HCT116 (cell line): ENCODE measurements around the gene RSPO4. TPM values are rescaled to one million over a fixed set of nuclear protein-coding genes. Genes with fewer than 3 reads are reported as not detected.

Experiments
- ATAC-seq: fragments of 200-7000 bp; cut with Tn5 transposase; 2 replicates; pipeline ENCODE4 v1.9.1; 2020; ENCODE audit warnings: mild to moderate bottlenecking, moderate library complexity
- BruUV-seq: library from RNA; stranded (reverse); fragments of 400-500 nt; replicated peaks from 2 replicates; lab custom pipeline; 2021; lab: Mats Ljungman, UMichigan
- CTCF ChIA-PET: fragments of 300-600 bp; sonication (Branson Sonifier 250); formaldehyde crosslinking; loops from one replicate; lab custom pipeline; 2021; ENCODE audit warnings: antibody characterized with exemption; lab: Charles Lee
- POLR2A ChIA-PET: fragments of 300-600, 350-600 bp; sonication (Branson Sonifier 250); formaldehyde crosslinking; loops from one replicate; lab custom pipeline; 2021; ENCODE audit warnings: antibody characterized with exemption; lab: Charles Lee
- RAD21 ChIA-PET, 2 experiments: fragments of 300-600 bp; sonication (Branson Sonifier 250); formaldehyde crosslinking; loops; one replicate each; lab custom pipeline; 2023; ENCODE audit warnings: low total read pairs in 2 of 2; ENCODE audit not compliant: uncharacterized antibody in 2 of 2, unreplicated experiment in 2 of 2, low non-redundant PET in 1 of 2; lab: Charles Lee
- DNase-seq: peaks from one replicate; pipeline ENCODE4 v3.0.0-alpha.2; 2010; ENCODE audit warnings: low read depth, low spot score
- H2AFZ ChIP-seq: fragments of 200-600 bp; shearing (Covaris generic), sonication (generic); 2 replicates; pipeline ENCODE4 v1.6.1; 2017; ENCODE audit warnings: low read depth, mixed run types, mixed read lengths, antibody characterized with exemption, low read length; ENCODE audit not compliant: poor library complexity, severe bottlenecking
- H3K27ac ChIP-seq: 2 replicates; pipeline ENCODE4 v1.5.1; 2012; ENCODE audit warnings: low read depth, low read length
- H3K27me3 ChIP-seq: fragments of 200-600 bp; sonication (generic); 2 replicates; pipeline ENCODE4 v1.6.1; 2016; ENCODE audit warnings: mixed run types, low read length, mixed read lengths; ENCODE audit not compliant: insufficient read depth
- H3K36me3 ChIP-seq, 2 experiments: fragments of 200-500 bp in 1 of 2; fragments of 200-600 bp in 1 of 2; sonication (Bioruptor generic) in 1 of 2; sonication (generic) in 1 of 2; 2 replicates each; pipeline versions ENCODE4 v1.5.1 to v1.6.1; 2014 to 2016; ENCODE audit warnings: low read length in 2 of 2, inconsistent platforms in 1 of 2, mixed read lengths in 1 of 2, mixed run types in 1 of 2; ENCODE audit not compliant: insufficient read depth in 2 of 2, control insufficient read depth in 1 of 2
- H3K4me1 ChIP-seq, 2 experiments: fragments of 200-600 bp in 1 of 2; sonication (generic) in 1 of 2; 2 replicates each; pipeline versions ENCODE4 v1.5.1 to v1.6.1; 2012 to 2017; ENCODE audit warnings: low read length in 2 of 2, inconsistent platforms in 1 of 2, mild to moderate bottlenecking in 1 of 2, mixed read lengths in 1 of 2, mixed run types in 1 of 2, moderate library complexity in 1 of 2; ENCODE audit not compliant: insufficient read depth in 2 of 2, control insufficient read depth in 1 of 2
- H3K4me2 ChIP-seq: fragments of 200-600 bp; sonication (generic); 2 replicates; pipeline ENCODE4 v1.6.1; 2017; ENCODE audit warnings: mixed run types, low read length, mixed read lengths
- H3K4me3 ChIP-seq, 2 experiments: fragments of 200-600 bp in 1 of 2; sonication (generic) in 1 of 2; replicated peaks in 1 of 2; 2 replicates each; pipeline ENCODE4 v1.5.1; 2011 to 2016; ENCODE audit warnings: low read length in 2 of 2, control low read depth in 1 of 2, low read depth in 1 of 2, mild to moderate bottlenecking in 1 of 2, mixed read lengths in 1 of 2, mixed run types in 1 of 2
- H3K79me2 ChIP-seq: fragments of 200-600 bp; sonication (generic); 2 replicates; pipeline ENCODE4 v1.6.1; 2017; ENCODE audit warnings: mild to moderate bottlenecking, mixed run types, low read length, moderate library complexity, mixed read lengths; ENCODE audit not compliant: insufficient read depth
- H3K9ac ChIP-seq: fragments of 200-600 bp; sonication (generic); 2 replicates; pipeline ENCODE4 v1.6.1; 2016; ENCODE audit warnings: low read length, mixed read lengths
- H3K9me2 ChIP-seq: fragments of 200-600 bp; sonication (generic), shearing (Covaris generic); 2 replicates; pipeline ENCODE4 v1.6.1; 2017; ENCODE audit warnings: mixed run types, mild to moderate bottlenecking, moderate library complexity; ENCODE audit not compliant: insufficient read depth
- H3K9me3 ChIP-seq, 2 experiments: fragments of 200-500 bp in 1 of 2; fragments of 200-600 bp in 1 of 2; sonication (Bioruptor generic) in 1 of 2; sonication (generic) in 1 of 2; 2 replicates each; pipeline ENCODE4 v1.6.1; 2014 to 2017; ENCODE audit warnings: low read length in 2 of 2, mixed read lengths in 2 of 2, inconsistent platforms in 1 of 2, low read depth in 1 of 2, mild to moderate bottlenecking in 1 of 2, mixed run types in 1 of 2, moderate library complexity in 1 of 2; ENCODE audit not compliant: control insufficient read depth in 1 of 2, insufficient read depth in 1 of 2
- H4K20me1 ChIP-seq: fragments of 200-600 bp; sonication (generic), shearing (Covaris generic); 2 replicates; pipeline ENCODE4 v1.6.1; 2017; ENCODE audit warnings: mixed run types, mild to moderate bottlenecking, moderate library complexity; ENCODE audit not compliant: insufficient read depth
- CBX3 ChIP-seq: IDR thresholded peaks from 2 replicates; pipeline ENCODE4 v1.6.1; 2012; ENCODE audit warnings: low read depth
- CEBPB ChIP-seq: IDR thresholded peaks from 2 replicates; pipeline ENCODE4 v1.6.1; 2012; ENCODE audit warnings: low read depth
- EZH2 ChIP-seq: fragments of 200-600 bp; sonication (generic); IDR thresholded peaks from 2 replicates; pipeline ENCODE4 v1.6.1; 2017; ENCODE audit warnings: antibody characterized with exemption, mixed run types
- FOSL1 ChIP-seq: IDR thresholded peaks from 2 replicates; pipeline ENCODE4 v1.6.1; 2012; ENCODE audit warnings: low read depth
- JUND ChIP-seq: IDR thresholded peaks from 2 replicates; pipeline ENCODE4 v1.6.1; 2012
- RAD21 ChIP-seq: IDR thresholded peaks from 2 replicates; pipeline ENCODE4 v1.6.1; 2012; ENCODE audit warnings: low read depth, mild to moderate bottlenecking
- SRF ChIP-seq: IDR thresholded peaks from 2 replicates; pipeline ENCODE4 v1.6.1; 2012; ENCODE audit warnings: low read depth
- TCF7L2 ChIP-seq: IDR thresholded peaks from 2 replicates; pipeline ENCODE4 v1.7.0; 2011; ENCODE audit warnings: borderline replicate concordance, inconsistent platforms; ENCODE audit not compliant: insufficient read depth, insufficient read length; ENCODE audit errors: extremely low read depth
- ZFX ChIP-seq: fragments of 450-650 bp; IDR thresholded peaks from 2 replicates; pipeline ENCODE4 v1.6.1; 2017
- ZNF274 ChIP-seq: fragments of 200-500 bp; sonication (Bioruptor generic); IDR thresholded peaks from 2 replicates; pipeline ENCODE4 v1.6.1; 2014; ENCODE audit warnings: mild to moderate bottlenecking, low read depth, low read length, inconsistent platforms
- intact Hi-C: fragments of 100-400 bp; cut with micrococcal nuclease; formaldehyde crosslinking; loops from 2 replicates; pipeline ENCODE4 v1.10.0; 2022
- total RNA-seq: library from RNA; stranded (reverse); gene quantifications from one replicate; pipeline ENCODE4 v1.2.1, GENCODE V29; 2021; ENCODE audit not compliant: unreplicated experiment
- TF ChIP-seq, protein P1 (sequence below): IDR thresholded peaks from 2 replicates; pipeline ENCODE4 v1.6.1; 2012
- TF ChIP-seq, protein P2 (sequence below): IDR thresholded peaks from 2 replicates; pipeline ENCODE4 v1.6.1; 2011; ENCODE audit warnings: mild to moderate bottlenecking, low read length, moderate library complexity; ENCODE audit not compliant: insufficient replicate concordance; ENCODE audit errors: extremely low read depth
- TF ChIP-seq, protein P3 (sequence below): IDR thresholded peaks from 2 replicates; pipeline ENCODE4 v1.6.1; 2012; ENCODE audit warnings: low read depth

The RSPO4 gene
- total RNA-seq, 1 experiment from 2014 or later = 0.84 TPM

DNA sequence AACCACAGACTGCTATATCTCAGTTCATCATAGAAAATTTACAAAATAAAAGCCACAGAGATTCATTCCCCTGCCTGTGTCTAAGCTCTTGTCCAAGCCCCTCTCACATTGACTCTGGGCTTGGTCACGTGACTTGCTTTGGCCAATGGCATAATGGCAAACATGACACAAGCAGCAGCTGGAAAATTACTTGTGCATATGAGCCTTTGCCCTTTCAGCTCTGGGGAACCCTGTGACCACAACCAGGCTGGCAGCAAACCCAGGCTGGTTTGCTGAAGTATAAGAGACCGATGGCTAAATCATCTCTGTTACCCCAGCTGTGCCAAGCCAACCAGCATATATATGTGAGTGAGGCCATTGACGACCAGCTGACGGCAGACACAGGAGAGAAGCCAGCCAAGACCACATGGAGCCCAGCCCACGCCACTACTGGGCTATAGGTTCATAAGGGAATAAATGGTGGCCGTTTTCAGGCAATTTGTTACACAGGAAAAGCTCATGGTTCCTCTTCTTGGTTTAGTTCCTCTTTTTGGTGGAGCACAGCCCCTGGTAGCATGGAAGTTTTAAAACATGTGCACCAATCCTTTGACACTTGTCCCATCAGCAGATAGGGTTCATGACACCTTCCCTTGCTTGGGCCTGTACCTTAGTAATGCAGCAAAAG, 31.8 kb upstream of the RSPO4 start:
- CTCF ChIA-PET = no interaction called here
- TF ChIP-seq JUND = no peak
- H2AFZ ChIP-seq = no peak overlapping the region
- H3K36me3 ChIP-seq = no peaks in the 10 kb centered on the region
- intact Hi-C loops = no loop called here
- RAD21 ChIA-PET = no interaction called here
- H3K9me2 ChIP-seq = no peaks in the 10 kb centered on the region
- H3K27ac ChIP-seq = no peak overlapping the region
- POLR2A ChIA-PET = no interaction called here
- no peaks in the 10 kb centered on the region for H3K79me2 ChIP-seq
- H3K4me3 ChIP-seq = no peak overlapping the region
- no peaks in the 10 kb centered on the region for H4K20me1 ChIP-seq
- H3K27me3 ChIP-seq = no peaks in the 10 kb centered on the region
- H3K4me1 ChIP-seq = no peaks in the 10 kb centered on the region
- H3K4me2 ChIP-seq = no peak overlapping the region
- BruUV-seq = no TSS peak
- no peak for ATAC-seq
- no peak overlapping the region for H3K9ac ChIP-seq
- no peak for DNase-seq
- no peaks in the 10 kb centered on the region for H3K9me3 ChIP-seq

DNA sequence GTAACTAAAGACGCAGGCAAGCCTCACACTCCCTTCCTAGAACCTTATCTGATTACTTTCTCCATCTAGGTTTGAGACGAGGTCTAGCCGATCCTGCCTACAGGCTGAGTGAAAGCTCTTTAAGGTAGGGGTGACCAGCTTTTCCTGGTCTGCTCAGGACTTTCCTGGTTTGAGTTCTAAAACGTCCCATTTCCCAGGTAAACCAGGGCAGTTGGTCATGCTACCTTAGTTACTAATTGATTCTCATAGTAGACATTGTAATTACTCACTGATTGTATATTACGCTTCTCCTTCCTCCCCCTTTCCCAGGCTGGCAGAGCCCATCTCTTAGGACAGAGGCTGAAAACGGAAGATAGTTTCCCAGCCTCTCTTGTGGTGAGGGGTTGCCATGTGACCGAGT, 27.9 kb upstream of the RSPO4 start:
- ATAC-seq = no peak
- TF ChIP-seq, protein P1, sequence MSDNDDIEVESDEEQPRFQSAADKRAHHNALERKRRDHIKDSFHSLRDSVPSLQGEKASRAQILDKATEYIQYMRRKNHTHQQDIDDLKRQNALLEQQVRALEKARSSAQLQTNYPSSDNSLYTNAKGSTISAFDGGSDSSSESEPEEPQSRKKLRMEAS = no peak
- TF ChIP-seq ZNF274 = no peak
- TF ChIP-seq CBX3 = no peak
- no peak for TF ChIP-seq SRF
- TF ChIP-seq JUND = no peak
- no peak for TF ChIP-seq FOSL1
- TF ChIP-seq TCF7L2 = no peak
- TF ChIP-seq RAD21 = no peak
- TF ChIP-seq, protein P2, sequence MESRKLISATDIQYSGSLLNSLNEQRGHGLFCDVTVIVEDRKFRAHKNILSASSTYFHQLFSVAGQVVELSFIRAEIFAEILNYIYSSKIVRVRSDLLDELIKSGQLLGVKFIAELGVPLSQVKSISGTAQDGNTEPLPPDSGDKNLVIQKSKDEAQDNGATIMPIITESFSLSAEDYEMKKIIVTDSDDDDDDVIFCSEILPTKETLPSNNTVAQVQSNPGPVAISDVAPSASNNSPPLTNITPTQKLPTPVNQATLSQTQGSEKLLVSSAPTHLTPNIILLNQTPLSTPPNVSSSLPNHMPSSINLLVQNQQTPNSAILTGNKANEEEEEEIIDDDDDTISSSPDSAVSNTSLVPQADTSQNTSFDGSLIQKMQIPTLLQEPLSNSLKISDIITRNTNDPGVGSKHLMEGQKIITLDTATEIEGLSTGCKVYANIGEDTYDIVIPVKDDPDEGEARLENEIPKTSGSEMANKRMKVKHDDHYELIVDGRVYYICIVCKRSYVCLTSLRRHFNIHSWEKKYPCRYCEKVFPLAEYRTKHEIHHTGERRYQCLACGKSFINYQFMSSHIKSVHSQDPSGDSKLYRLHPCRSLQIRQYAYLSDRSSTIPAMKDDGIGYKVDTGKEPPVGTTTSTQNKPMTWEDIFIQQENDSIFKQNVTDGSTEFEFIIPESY = no peak
- TF ChIP-seq, protein P3, sequence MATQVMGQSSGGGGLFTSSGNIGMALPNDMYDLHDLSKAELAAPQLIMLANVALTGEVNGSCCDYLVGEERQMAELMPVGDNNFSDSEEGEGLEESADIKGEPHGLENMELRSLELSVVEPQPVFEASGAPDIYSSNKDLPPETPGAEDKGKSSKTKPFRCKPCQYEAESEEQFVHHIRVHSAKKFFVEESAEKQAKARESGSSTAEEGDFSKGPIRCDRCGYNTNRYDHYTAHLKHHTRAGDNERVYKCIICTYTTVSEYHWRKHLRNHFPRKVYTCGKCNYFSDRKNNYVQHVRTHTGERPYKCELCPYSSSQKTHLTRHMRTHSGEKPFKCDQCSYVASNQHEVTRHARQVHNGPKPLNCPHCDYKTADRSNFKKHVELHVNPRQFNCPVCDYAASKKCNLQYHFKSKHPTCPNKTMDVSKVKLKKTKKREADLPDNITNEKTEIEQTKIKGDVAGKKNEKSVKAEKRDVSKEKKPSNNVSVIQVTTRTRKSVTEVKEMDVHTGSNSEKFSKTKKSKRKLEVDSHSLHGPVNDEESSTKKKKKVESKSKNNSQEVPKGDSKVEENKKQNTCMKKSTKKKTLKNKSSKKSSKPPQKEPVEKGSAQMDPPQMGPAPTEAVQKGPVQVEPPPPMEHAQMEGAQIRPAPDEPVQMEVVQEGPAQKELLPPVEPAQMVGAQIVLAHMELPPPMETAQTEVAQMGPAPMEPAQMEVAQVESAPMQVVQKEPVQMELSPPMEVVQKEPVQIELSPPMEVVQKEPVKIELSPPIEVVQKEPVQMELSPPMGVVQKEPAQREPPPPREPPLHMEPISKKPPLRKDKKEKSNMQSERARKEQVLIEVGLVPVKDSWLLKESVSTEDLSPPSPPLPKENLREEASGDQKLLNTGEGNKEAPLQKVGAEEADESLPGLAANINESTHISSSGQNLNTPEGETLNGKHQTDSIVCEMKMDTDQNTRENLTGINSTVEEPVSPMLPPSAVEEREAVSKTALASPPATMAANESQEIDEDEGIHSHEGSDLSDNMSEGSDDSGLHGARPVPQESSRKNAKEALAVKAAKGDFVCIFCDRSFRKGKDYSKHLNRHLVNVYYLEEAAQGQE = no peak
- TF ChIP-seq CEBPB = no peak
- TF ChIP-seq EZH2 = no peak
- TF ChIP-seq ZFX = no peak

More for the DNA sequence above, 27.9 kb upstream of the RSPO4 start:
- Histone ChIP-seq H3K9me3 (no peaks in the 10 kb centered on the region), H2AFZ (no peak overlapping the region), H3K36me3 (no peaks in the 10 kb centered on the region), H3K27me3 (no peaks in the 10 kb centered on the region), H3K4me2 (no peak overlapping the region), H3K4me1 (no peaks in the 10 kb centered on the region), H3K9ac (no peak overlapping the region), H3K79me2 (no peaks in the 10 kb centered on the region), H3K4me3 (no peak overlapping the region), H3K27ac (no peak overlapping the region), H3K9me2 (no peaks in the 10 kb centered on the region), H4K20me1 (no peaks in the 10 kb centered on the region)
- POLR2A ChIA-PET = no interaction called here
- BruUV-seq = no TSS peak
- no peak for DNase-seq
- RAD21 ChIA-PET = no interaction called here
- intact Hi-C loops = no loop called here
- CTCF ChIA-PET = no interaction called here
